ENCODE data around the gene TRIM40.

- no peak for TF ChIP-seq CTCF (IDR thresholded peaks at IDR 0.05)
- TF ChIP-seq POLR2AphosphoS5 (IDR thresholded peaks at IDR 0.05) = no peak
Observed at GRCh38 chr6:30180145-30180544, 44.2 kb downstream of the TRIM40 start.
